Measurements from ENCODE around the gene RASGRP4.

Gene RASGRP4

DNA sequence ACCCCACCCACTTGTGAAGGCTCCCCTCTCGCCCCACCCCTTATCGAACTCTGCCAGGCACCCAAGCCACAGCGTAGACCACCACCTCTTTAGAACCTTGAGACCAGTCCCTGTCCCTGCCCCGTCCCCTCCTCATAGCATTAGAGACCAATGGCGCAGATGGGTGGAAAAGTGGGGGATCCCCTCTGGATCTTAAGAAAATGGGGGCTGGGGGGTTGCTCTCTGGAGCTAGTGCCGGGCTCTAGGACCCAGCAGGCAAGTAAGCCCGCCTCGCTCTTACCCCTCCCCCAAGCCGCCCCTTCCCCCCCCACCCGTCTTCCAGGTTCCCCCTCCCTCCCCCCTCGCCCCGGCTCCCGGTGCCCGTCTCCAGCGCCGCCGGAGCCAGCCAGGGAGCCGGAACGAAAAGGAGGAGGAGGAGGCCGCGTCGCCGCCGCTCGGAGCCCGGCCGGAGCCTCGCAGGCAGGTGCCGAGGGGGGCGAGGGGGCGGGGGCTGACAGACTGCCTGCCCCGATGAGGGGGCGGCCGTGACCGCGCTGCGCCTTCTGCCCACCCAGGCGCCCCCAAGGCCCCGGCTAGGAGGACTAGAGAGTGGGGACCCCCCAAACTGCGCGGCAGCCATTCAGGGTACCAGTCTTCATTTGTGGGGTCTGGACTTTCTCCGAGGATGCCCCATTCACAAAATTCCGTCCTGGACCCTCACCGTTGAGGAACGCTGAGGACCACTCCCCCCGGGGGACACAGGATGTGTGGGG, 37.5 kb downstream of the RASGRP4 start, which contains the start of gene SPRED3:
SPRED3 (plus strand) TSS at position 349 of the 752 bp plus-strand sequence. CDS start 1,606 bp downstream, outside the sequence.
- TF ChIP-seq, protein P1, sequence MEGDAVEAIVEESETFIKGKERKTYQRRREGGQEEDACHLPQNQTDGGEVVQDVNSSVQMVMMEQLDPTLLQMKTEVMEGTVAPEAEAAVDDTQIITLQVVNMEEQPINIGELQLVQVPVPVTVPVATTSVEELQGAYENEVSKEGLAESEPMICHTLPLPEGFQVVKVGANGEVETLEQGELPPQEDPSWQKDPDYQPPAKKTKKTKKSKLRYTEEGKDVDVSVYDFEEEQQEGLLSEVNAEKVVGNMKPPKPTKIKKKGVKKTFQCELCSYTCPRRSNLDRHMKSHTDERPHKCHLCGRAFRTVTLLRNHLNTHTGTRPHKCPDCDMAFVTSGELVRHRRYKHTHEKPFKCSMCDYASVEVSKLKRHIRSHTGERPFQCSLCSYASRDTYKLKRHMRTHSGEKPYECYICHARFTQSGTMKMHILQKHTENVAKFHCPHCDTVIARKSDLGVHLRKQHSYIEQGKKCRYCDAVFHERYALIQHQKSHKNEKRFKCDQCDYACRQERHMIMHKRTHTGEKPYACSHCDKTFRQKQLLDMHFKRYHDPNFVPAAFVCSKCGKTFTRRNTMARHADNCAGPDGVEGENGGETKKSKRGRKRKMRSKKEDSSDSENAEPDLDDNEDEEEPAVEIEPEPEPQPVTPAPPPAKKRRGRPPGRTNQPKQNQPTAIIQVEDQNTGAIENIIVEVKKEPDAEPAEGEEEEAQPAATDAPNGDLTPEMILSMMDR (IDR thresholded peaks at IDR 0.05; ENCODE audit: low read depth, low read length) = no peak
- DNase-seq (ENCODE audit: low read depth in 2 of 2) = peak in 1 of 2 donors; percentile 72
- peak within 1 kb of the TSS; percentile 73 to 82 for H3K4me3 ChIP-seq (replicated peaks in 1 of 2; ENCODE audit: low read depth in 2 of 2, low read length in 2 of 2)

DNA sequence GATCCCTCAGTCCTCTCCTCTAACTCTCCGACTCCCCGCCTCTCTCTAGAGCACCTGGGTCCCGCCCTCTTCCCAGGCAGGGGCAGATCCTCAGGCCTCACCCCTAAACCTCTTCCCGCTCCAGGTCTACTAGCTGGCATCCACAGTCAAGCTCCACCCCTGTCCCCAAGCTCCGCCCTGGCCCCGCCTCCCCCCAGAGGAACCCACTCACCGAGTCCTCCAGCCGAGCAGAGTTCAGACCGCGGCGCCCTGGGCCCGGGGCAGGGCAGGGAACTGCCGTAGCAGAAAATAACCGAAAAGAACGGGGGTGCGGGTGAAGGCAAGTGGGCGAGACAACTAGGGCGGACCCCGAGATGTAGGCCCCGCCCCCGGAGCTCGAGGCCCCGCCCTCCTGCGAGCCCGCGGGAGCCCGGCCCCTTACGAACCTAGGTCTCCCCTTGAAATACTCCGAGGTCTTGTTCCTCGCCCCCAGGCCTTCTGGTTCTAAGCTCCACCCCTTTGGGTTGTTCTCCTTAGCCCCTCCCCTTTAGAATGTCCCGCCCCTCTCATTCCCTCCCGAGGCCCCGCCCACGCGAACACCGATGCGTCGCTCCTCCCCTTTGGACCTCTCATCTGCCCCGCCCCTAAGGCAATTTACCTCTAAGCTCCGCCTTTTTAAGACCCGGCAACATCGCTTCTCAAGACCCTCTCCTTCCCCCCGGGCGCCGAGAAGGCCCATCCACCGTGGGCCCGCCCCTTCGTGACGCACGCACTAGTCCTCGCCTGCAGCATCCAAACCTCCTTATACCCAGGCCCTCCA, 38.3 kb downstream of the RASGRP4 start, which contains the start of gene GGN:
GGN (minus strand) TSS at position 485 of the 799 bp plus-strand sequence. CDS start 773 bp downstream, outside the sequence.
- peak; percentile 95 for DNase-seq (ENCODE audit: low read depth in 2 of 2)
- TF ChIP-seq, protein P1 (IDR thresholded peaks at IDR 0.05; ENCODE audit: low read depth, low read length) = no peak

DNA sequence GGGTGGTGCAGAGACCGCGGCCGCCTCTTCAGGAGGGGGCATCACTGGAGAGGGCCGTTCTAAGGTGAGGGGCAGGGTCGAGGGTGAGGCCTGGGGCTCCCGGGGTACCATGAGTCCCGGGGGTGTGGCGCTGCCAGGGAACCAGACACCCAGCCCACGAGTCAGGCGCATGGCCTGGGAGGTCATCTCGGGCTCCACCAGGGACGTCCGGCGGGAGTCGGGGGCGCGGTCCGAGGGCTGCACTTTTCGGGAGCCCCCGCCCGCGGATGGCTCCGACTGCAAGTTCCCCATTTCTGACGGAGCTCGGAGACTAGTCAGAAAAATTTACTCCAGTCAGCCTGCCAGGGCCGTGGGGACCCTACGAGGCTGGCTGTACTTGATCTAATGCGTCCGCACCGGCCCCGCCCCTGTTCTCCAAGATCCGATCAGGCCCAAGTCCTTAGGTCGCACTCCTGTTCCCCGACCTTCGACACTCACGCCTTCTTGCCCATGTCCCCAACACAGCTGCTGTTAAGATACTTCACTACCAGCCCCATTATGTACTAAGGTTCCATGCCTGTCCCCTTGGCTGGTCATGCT, 39.0 kb downstream of the RASGRP4 start:
- DNase-seq (ENCODE audit: low read depth in 2 of 2) = no peak
- H3K4me3 ChIP-seq (replicated peaks in 1 of 2; ENCODE audit: low read depth in 2 of 2, low read length in 2 of 2) = peak overlapping the region; percentile 73 to 82

More for the DNA sequence above, 38.3 kb downstream of the RASGRP4 start, which contains the start of gene GGN:
- peak within 1 kb of the TSS; percentile 73 to 82 for H3K4me3 ChIP-seq (replicated peaks in 1 of 2; ENCODE audit: low read depth in 2 of 2, low read length in 2 of 2)

DNA sequence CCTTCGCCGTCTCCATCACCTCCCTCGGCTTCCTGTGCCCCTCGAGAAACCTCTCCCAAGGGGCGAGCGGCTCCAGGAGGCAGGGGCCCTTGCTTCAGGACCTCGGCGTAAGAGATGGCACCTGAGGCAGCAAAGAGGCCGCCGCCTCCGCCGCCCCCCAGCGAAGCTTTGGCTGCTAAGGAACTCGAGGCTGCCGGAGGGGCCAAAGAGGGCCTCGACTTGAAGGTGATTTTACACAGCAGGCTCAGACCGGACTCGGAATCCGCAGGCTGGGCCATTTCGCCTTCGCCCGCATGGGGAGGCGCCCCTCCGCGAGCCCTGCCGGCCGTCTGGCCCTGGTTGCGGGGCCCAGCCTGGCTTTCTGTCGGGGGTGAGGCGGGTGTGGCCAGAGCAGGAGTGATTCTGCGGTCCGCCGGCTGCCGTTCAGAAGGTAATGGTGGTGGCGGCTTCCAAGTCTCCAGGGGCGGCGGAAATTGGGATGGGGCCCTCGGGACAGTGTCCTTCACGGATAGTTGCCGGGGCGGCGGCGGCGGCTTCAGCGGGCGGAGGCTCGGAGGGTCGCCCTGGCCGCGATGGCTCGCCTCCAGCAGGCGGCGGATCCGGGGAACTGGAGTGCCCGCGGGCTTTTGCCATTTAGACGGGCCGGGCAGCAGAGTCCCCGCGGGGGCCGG, 39.6 kb downstream of the RASGRP4 start:
- TF ChIP-seq, protein P1 (IDR thresholded peaks at IDR 0.05; ENCODE audit: low read depth, low read length) = no peak
- no peak for DNase-seq (ENCODE audit: low read depth in 2 of 2)
- no peak overlapping the region for H3K4me3 ChIP-seq (replicated peaks in 1 of 2; ENCODE audit: low read depth in 2 of 2, low read length in 2 of 2)

More for the DNA sequence above, 39.0 kb downstream of the RASGRP4 start:
- TF ChIP-seq, protein P1 (IDR thresholded peaks at IDR 0.05; ENCODE audit: low read depth, low read length) = no peak

GRCh38 chr19:38385804-38386257, 40.2 kb downstream of the RASGRP4 start:
- H3K4me3 ChIP-seq (replicated peaks in 1 of 2; ENCODE audit: low read depth in 2 of 2, low read length in 2 of 2) = no peak overlapping the region
- DNase-seq (ENCODE audit: low read depth in 2 of 2) = no peak
- TF ChIP-seq, protein P1 (IDR thresholded peaks at IDR 0.05; ENCODE audit: low read depth, low read length) = no peak

Data from cardiac fibroblast (primary cell).